ENCODE data around the gene OGDHL.

- TF ChIP-seq CTCF (IDR thresholded peaks at IDR 0.05) (no peak), TCF7L2 (IDR thresholded peaks at IDR 0.05; ENCODE audit: low read depth, low read length) (no peak), POLR2AphosphoS5 (IDR thresholded peaks at IDR 0.05; ENCODE audit: low read depth, low read length) (no peak), SIN3A (IDR thresholded peaks at IDR 0.05; ENCODE audit: borderline replicate concordance, insufficient read depth, low read depth, low read length) (no peak), REST (IDR thresholded peaks at IDR 0.05; ENCODE audit: insufficient read depth in 1 of 2, low read depth in 2 of 2, low read length in 1 of 2) (no peak)
These were observed 24.5 kb downstream of the OGDHL start for GRCh38 chr10:49737474-49738201.
